WTC11 (cell line): ENCODE measurements around the gene RING1. TPM values are rescaled to one million over a fixed set of nuclear protein-coding genes. Genes with fewer than 3 reads are reported as not detected.
A peak's percentile ranks its signal among the peaks of the same experiment; 100 is the strongest.

ENCODE experiments used
- CBFB ChIP-seq: sonication (generic); formaldehyde crosslinking; IDR thresholded peaks from 2 replicates; pipeline ENCODE4 v1.8.1; 2022; ENCODE audit warnings: mild to moderate bottlenecking, low read depth, missing genetic modification reagents
- E2F1 ChIP-seq: sonication (generic); formaldehyde crosslinking; IDR thresholded peaks from 2 replicates; pipeline ENCODE4 v1.8.0; 2022; ENCODE audit warnings: mild to moderate bottlenecking, missing genetic modification reagents
- E2F4 ChIP-seq: sonication (generic); formaldehyde crosslinking; IDR thresholded peaks from 2 replicates; pipeline ENCODE4 v1.8.1; 2022; ENCODE audit warnings: low read depth, mild to moderate bottlenecking, moderate library complexity, missing genetic modification reagents, borderline replicate concordance
- ESRRA ChIP-seq: sonication (generic); formaldehyde crosslinking; IDR thresholded peaks from 2 replicates; pipeline ENCODE4 v1.8.1; 2022; ENCODE audit warnings: mild to moderate bottlenecking, missing genetic modification reagents, borderline replicate concordance
- FOXP1 ChIP-seq: sonication (generic); formaldehyde crosslinking; IDR thresholded peaks from 2 replicates; pipeline ENCODE4 v1.8.0; 2022; ENCODE audit warnings: missing genetic modification reagents, mild to moderate bottlenecking, moderate library complexity, borderline replicate concordance
- MAX ChIP-seq: sonication (generic); formaldehyde crosslinking; IDR thresholded peaks from 2 replicates; pipeline ENCODE4 v1.8.0; 2022; ENCODE audit warnings: mild to moderate bottlenecking, missing genetic modification reagents
- MLX ChIP-seq: sonication (generic); formaldehyde crosslinking; IDR thresholded peaks from 2 replicates; pipeline ENCODE4 v1.8.1; 2023; ENCODE audit warnings: mild to moderate bottlenecking, missing genetic modification reagents, moderate library complexity
- NFE2L1 ChIP-seq: sonication (generic); formaldehyde crosslinking; IDR thresholded peaks from 2 replicates; pipeline ENCODE4 v1.8.1; 2023; ENCODE audit warnings: missing genetic modification reagents
- NR1H2 ChIP-seq: sonication (generic); formaldehyde crosslinking; IDR thresholded peaks from 2 replicates; pipeline ENCODE4 v1.9.0; 2021; ENCODE audit warnings: mild to moderate bottlenecking, moderate library complexity, missing genetic modification reagents
- PREB ChIP-seq: sonication (generic); formaldehyde crosslinking; IDR thresholded peaks from 2 replicates; pipeline ENCODE4 v1.8.1; 2022; ENCODE audit warnings: mild to moderate bottlenecking, missing genetic modification reagents, moderate library complexity, borderline replicate concordance
- RORB ChIP-seq: fragments of 250-450 bp; sonication (Bioruptor Pico); IDR thresholded peaks from 2 replicates; pipeline ENCODE4 v1.9.0; 2021; ENCODE audit warnings: mild to moderate bottlenecking
- SMAD4 ChIP-seq: sonication (generic); formaldehyde crosslinking; IDR thresholded peaks from 2 replicates; pipeline ENCODE4 v1.8.0; 2022; ENCODE audit warnings: mild to moderate bottlenecking, missing genetic modification reagents
- TP53 ChIP-seq: sonication (generic); formaldehyde crosslinking; IDR thresholded peaks from 2 replicates; pipeline ENCODE4 v1.8.1; 2023; ENCODE audit warnings: mild to moderate bottlenecking, missing genetic modification reagents
- ZBTB43 ChIP-seq: sonication (generic); formaldehyde crosslinking; IDR thresholded peaks from 2 replicates; pipeline ENCODE4 v1.8.1; 2023; ENCODE audit warnings: mild to moderate bottlenecking, missing genetic modification reagents
- ZNF396 ChIP-seq: fragments of 250-450 bp; sonication (Bioruptor Pico); IDR thresholded peaks from 2 replicates; pipeline ENCODE4 v1.8.0; 2021; ENCODE audit warnings: mild to moderate bottlenecking, moderate library complexity, borderline replicate concordance
- ZNF532 ChIP-seq: fragments of 250-450 bp; sonication (Bioruptor Pico); IDR thresholded peaks from 2 replicates; pipeline ENCODE4 v1.9.0; 2021; ENCODE audit warnings: mild to moderate bottlenecking, borderline replicate concordance
- ZSCAN18 ChIP-seq: fragments of 250-450 bp; sonication (Bioruptor Pico); IDR thresholded peaks from 2 replicates; pipeline ENCODE4 v2.1.2; 2022; ENCODE audit warnings: mild to moderate bottlenecking, moderate library complexity
- total RNA-seq: library from RNA; stranded (reverse); gene quantifications from 3 replicates; pipeline ENCODE4 v1.2.3, GENCODE V29; 2021

RING1 gene
- total RNA-seq, 1 experiment from 2014 or later, result 26.6 TPM

- TF ChIP-seq MLX (CRISPR knock-in tag) (no peak), PREB (CRISPR knock-in tag) (no peak), FOXP1 (CRISPR knock-in tag) (peak; percentile 28; the same call in 1 of the 2 replicates), ZNF532 (no peak), RORB (CRISPR knock-in tag) (no peak), NR1H2 (CRISPR knock-in tag) (no peak), ZNF396 (CRISPR knock-in tag) (no peak), E2F4 (CRISPR knock-in tag) (no peak; the same call in 1 of the 2 replicates), ESRRA (CRISPR knock-in tag) (no peak), NFE2L1 (CRISPR knock-in tag) (no peak), SMAD4 (no peak), ZBTB43 (CRISPR knock-in tag) (no peak), MAX (CRISPR knock-in tag) (no peak), TP53 (CRISPR knock-in tag) (no peak), E2F1 (no peak), ZSCAN18 (no peak), CBFB (CRISPR knock-in tag) (no peak)
Measured at GRCh38 chr6:33208091-33208967, at the start of gene RING1 (continued).
